Measurements from ENCODE around the gene ATAD1. TPM values are rescaled to one million over a fixed set of nuclear protein-coding genes. Genes with fewer than 3 reads are reported as not detected.
A peak's percentile ranks its signal among the peaks of the same experiment; 100 is the strongest.
"Not testable (repeated sequence)": the region's sequence is repeated elsewhere in the genome, so short reads cannot be mapped to it uniquely, and the experiment has no call there.

ATAD1 gene
- total RNA-seq, 1 experiment from 2014 or later: 15.7 TPM

- H3K9ac ChIP-seq (ENCODE audit: low read length): 0 out of 2 replicates have a peak overlapping the region, but pooled peaks have one; percentile 17
- TF ChIP-seq EZH2phosphoT487 (IDR thresholded peaks at IDR 0.05; ENCODE audit: borderline replicate concordance, low read length): no peak
- no peak for TF ChIP-seq EZH2 (IDR thresholded peaks at IDR 0.05; ENCODE audit: low read length, unreplicated experiment)
- TF ChIP-seq CTCF (conservative IDR thresholded peaks at IDR 0.05; ENCODE audit: low read depth, low read length): no peak
- no peak overlapping the region for H2AFZ ChIP-seq (ENCODE audit: low read length)
- H3K36me3 ChIP-seq (ENCODE audit: low read depth, low read length): no peaks in the 10 kb centered on the region
- H4K20me1 ChIP-seq (ENCODE audit: low read length): no peaks in the 10 kb centered on the region
- H3K27ac ChIP-seq (ENCODE audit: low read length): peak overlapping the region; percentile 50
- H3F3A ChIP-seq (ENCODE audit: low read length, unreplicated experiment): peaks cover 14% of the 10 kb centered on the region
- H3K9me3 ChIP-seq (ENCODE audit: low read length): no peaks in the 10 kb centered on the region
- intact Hi-C loops (cut with micrococcal nuclease): loop anchor here (2.0 kb wide), 1 partner anchor 13 kb away; no protein-coding TSS in a partner anchor
- BruUV-seq (replicated peaks): no TSS peak
- H3K9me2 ChIP-seq (replicated peaks; ENCODE audit: low read length): no peaks in the 10 kb centered on the region
- ATAC-seq: no peak
- ChIA-PET CTCF (interaction anchor here (0.6 kb wide), 1 partner anchor 45 kb away, joined by 3 read pairs; no protein-coding TSS in a partner anchor), POLR2A (ENCODE audit: unreplicated experiment) (no interaction called here)
- no peaks in the 10 kb centered on the region for H3K27me3 ChIP-seq (ENCODE audit: low read length)
- DNase-seq: peak; percentile 56
- no peak overlapping the region for H3K4me3 ChIP-seq (ENCODE audit: low read length)
- peaks cover 54% of the 10 kb centered on the region for H3K4me1 ChIP-seq (ENCODE audit: insufficient read depth, low read length)
- 0 out of 2 replicates have a peak overlapping the region, but pooled peaks have one; percentile 29 for H3K4me2 ChIP-seq (ENCODE audit: low read length)
- H3K79me2 ChIP-seq (ENCODE audit: low read length): no peaks in the 10 kb centered on the region
Observed at GRCh38 chr10:87847550-87847949, 29.5 kb upstream of the ATAD1 start.

DNA sequence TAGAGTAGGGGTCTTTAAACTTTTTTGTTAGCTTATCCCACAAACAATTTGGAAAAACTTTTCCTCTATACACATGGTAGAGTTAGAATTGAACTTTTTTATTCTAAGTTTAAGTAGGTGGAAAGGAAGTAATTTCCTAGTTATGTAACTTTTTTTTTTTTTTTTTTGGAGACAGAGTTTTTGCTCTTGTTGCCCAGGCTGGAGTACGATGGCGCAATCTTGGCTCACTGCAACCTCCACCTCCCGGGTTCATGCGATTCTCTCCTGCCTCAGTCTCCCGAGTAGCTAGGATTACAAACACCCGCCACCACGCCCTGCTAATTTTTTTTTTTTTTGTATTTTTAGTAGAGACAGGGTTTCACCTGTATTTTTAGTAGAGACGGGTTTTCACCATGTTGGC lies 28.7 kb upstream of the ATAD1 start:
- CTCF ChIA-PET; H4K20me1 ChIP-seq (ENCODE audit: low read length); POLR2A ChIA-PET (ENCODE audit: unreplicated experiment); H3K79me2 ChIP-seq (ENCODE audit: low read length); H3K9me2 ChIP-seq (replicated peaks; ENCODE audit: low read length); DNase-seq; H3K36me3 ChIP-seq (ENCODE audit: low read depth, low read length); BruUV-seq (replicated peaks); ATAC-seq; H3K9me3 ChIP-seq (ENCODE audit: low read length); H3K27me3 ChIP-seq (ENCODE audit: low read length); H2AFZ ChIP-seq (ENCODE audit: low read length): not testable (repeated sequence)
- intact Hi-C loops (cut with micrococcal nuclease): loop anchor here (2.0 kb wide), 1 partner anchor 14 kb away; no protein-coding TSS in a partner anchor
- Histone ChIP-seq H3F3A (ENCODE audit: low read length, unreplicated experiment) (peaks cover 14% of the 10 kb centered on the region), H3K4me2 (ENCODE audit: low read length) (peak overlapping the region; percentile 84; the same call in 1 of the 2 replicates), H3K4me3 (ENCODE audit: low read length) (peak overlapping the region; percentile 22; the same call in 1 of the 2 replicates), H3K9ac (ENCODE audit: low read length) (peak overlapping the region; percentile 61), H3K27ac (ENCODE audit: low read length) (peak overlapping the region; percentile 98), H3K4me1 (ENCODE audit: insufficient read depth, low read length) (peaks cover 61% of the 10 kb centered on the region)

DNA sequence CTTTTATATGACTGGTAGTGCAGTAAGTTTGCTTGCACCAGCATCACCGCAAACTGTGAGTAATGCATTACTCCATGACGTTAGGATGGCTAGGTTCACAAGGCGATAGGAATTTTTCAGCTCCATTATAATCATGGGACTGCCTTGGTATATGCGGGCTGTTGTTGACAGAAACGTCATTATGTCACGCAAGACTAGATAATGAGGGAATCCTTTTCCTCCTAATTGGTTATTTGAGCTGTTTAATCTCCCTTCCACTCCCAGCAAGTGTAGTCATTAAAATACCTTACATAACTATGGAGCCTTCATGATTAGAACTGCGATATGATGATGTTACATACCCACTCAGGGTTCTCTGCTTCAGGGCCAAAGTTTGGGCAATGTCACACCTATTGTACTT lies 28.0 kb upstream of the ATAD1 start:
- peak overlapping the region; percentile 98 for H3K27ac ChIP-seq (ENCODE audit: low read length)
- no TSS peak for BruUV-seq (replicated peaks)

More for the DNA sequence above, 28.0 kb upstream of the ATAD1 start:
- peak; percentile 87 for DNase-seq
- H2AFZ ChIP-seq (ENCODE audit: low read length): peak overlapping the region; percentile 52; the same call in 1 of the 2 replicates
- H3K4me3 ChIP-seq (ENCODE audit: low read length): peak overlapping the region; percentile 22; the same call in 1 of the 2 replicates
- peak overlapping the region; percentile 84 for H3K4me2 ChIP-seq (ENCODE audit: low read length)
- no peaks in the 10 kb centered on the region for H3K9me2 ChIP-seq (replicated peaks; ENCODE audit: low read length)
- intact Hi-C loops (cut with micrococcal nuclease): loop anchor here (2.0 kb wide), 1 partner anchor 15 kb away; no protein-coding TSS in a partner anchor
- no peak for TF ChIP-seq EZH2 (IDR thresholded peaks at IDR 0.05; ENCODE audit: low read length, unreplicated experiment)
- no peak for TF ChIP-seq CTCF (conservative IDR thresholded peaks at IDR 0.05; ENCODE audit: low read depth, low read length)
- no peak for TF ChIP-seq EZH2phosphoT487 (IDR thresholded peaks at IDR 0.05; ENCODE audit: borderline replicate concordance, low read length)
- peaks cover 14% of the 10 kb centered on the region for H3F3A ChIP-seq (ENCODE audit: low read length, unreplicated experiment)
- H3K9me3 ChIP-seq (ENCODE audit: low read length): no peaks in the 10 kb centered on the region
- H3K36me3 ChIP-seq (ENCODE audit: low read depth, low read length): no peaks in the 10 kb centered on the region
- H3K4me1 ChIP-seq (ENCODE audit: insufficient read depth, low read length): peaks cover 64% of the 10 kb centered on the region
- H3K9ac ChIP-seq (ENCODE audit: low read length): peak overlapping the region; percentile 61
- H4K20me1 ChIP-seq (ENCODE audit: low read length): no peaks in the 10 kb centered on the region
- no peaks in the 10 kb centered on the region for H3K79me2 ChIP-seq (ENCODE audit: low read length)
- POLR2A ChIA-PET (ENCODE audit: unreplicated experiment): interaction anchor here (0.9 to 1.1 kb wide), 2 partner anchors 16 to 28 kb away, joined by 3 to 4 read pairs; partner anchors contain the start of gene ATAD1
- H3K27me3 ChIP-seq (ENCODE audit: low read length): no peaks in the 10 kb centered on the region
- CTCF ChIA-PET: no interaction called here
- peak; percentile 34 for ATAC-seq

Measured in PC-3 (cell line).